ENCODE results near the gene MAIP1. TPM values are rescaled to one million over a fixed set of nuclear protein-coding genes. Genes with fewer than 3 reads are reported as not detected.

MAIP1 gene
- total RNA-seq, 1 experiment from 2014 or later: 32.3 TPM

- no peak overlapping the region for H4K91ac ChIP-seq (ENCODE audit: insufficient read length, low read depth, low read length)
- no peaks in the 10 kb centered on the region for H3K9me3 ChIP-seq (ENCODE audit: control insufficient read depth, low read depth, low read length)
- peaks cover 3% of the 10 kb centered on the region; the same call in 1 of the 2 replicates for H3K79me2 ChIP-seq (ENCODE audit: insufficient read depth, low read length)
- no peak overlapping the region for H2BK12ac ChIP-seq (ENCODE audit: insufficient read length, low read depth, low read length)
- no peak overlapping the region for H2AK5ac ChIP-seq (ENCODE audit: insufficient read length, low read length)
- H2AFZ ChIP-seq (ENCODE audit: low read length): no peak overlapping the region
- no peak overlapping the region for H3K4ac ChIP-seq (ENCODE audit: low read depth, low read length)
- no peak overlapping the region for H2BK20ac ChIP-seq (ENCODE audit: low read depth, low read length, poor library complexity, severe bottlenecking)
- H3K23ac ChIP-seq (ENCODE audit: insufficient read length, low read depth, low read length): no peak overlapping the region
- no peaks in the 10 kb centered on the region for H3K27me3 Mint-ChIP-seq (ENCODE audit: low read depth)
- H3K14ac ChIP-seq (ENCODE audit: insufficient read depth, low read length): no peak overlapping the region
- H2BK5ac ChIP-seq (ENCODE audit: insufficient read length, low read length): no peak overlapping the region
- no peak overlapping the region for H3K18ac ChIP-seq (ENCODE audit: insufficient read length, low read depth, low read length)
- no peak overlapping the region for H3T11ph ChIP-seq (ENCODE audit: low read length)
- H3K56ac ChIP-seq (ENCODE audit: insufficient read length, low read depth, low read length): no peak overlapping the region
- no peak overlapping the region for H3K27ac ChIP-seq (ENCODE audit: insufficient read length, low read depth, low read length)
- H3K79me1 ChIP-seq (ENCODE audit: insufficient read depth, low read depth, low read length, poor library complexity, severe bottlenecking): peaks cover 2% of the 10 kb centered on the region
- no peak overlapping the region for H2BK120ac ChIP-seq (ENCODE audit: low read depth, low read length, poor library complexity, severe bottlenecking)
- no CpG with 5 or more reads among the region's 1 CpG for WGBS (ENCODE audit: extremely low coverage, insufficient read length, low lambda C conversion rate)
- no peak overlapping the region for H2BK15ac ChIP-seq (ENCODE audit: low read depth, low read length)
- TF ChIP-seq CTCF (conservative IDR thresholded peaks at IDR 0.05): no peak
- H4K5ac ChIP-seq (ENCODE audit: insufficient read length, low read depth, low read length): no peak overlapping the region
- H4K20me1 ChIP-seq (ENCODE audit: control insufficient read depth, insufficient read depth, insufficient read length): no peaks in the 10 kb centered on the region
- no peaks in the 10 kb centered on the region for H3K4me1 ChIP-seq (ENCODE audit: insufficient read depth, low read length)
- H3K23me2 ChIP-seq (ENCODE audit: insufficient read length, low read depth, low read length, poor library complexity, severe bottlenecking): no peaks in the 10 kb centered on the region
- peaks cover 13 to 42% (median 42%) of the 10 kb centered on the region in 3 experiments; a peak in 6 of 7 replicates for H3K36me3 Mint-ChIP-seq (ENCODE audit: insufficient read depth in 1 of 3, low read depth in 3 of 3)
- no peak overlapping the region for H3K4me2 ChIP-seq (ENCODE audit: insufficient read depth, insufficient read length, low read length)
- H3K4me3 Mint-ChIP-seq: no peak overlapping the region
- no peaks in the 10 kb centered on the region for H3K27me3 ChIP-seq (ENCODE audit: insufficient read depth, low read length)
- H3K9me3 Mint-ChIP-seq: no peaks in the 10 kb centered on the region
- peaks cover 33 to 39% of the 10 kb centered on the region in 2 experiments for H3K4me1 Mint-ChIP-seq
- no peak overlapping the region for H4K8ac ChIP-seq (replicated peaks; ENCODE audit: insufficient read length, low read depth, low read length)
- no peak for DNase-seq
- H3K27ac Mint-ChIP-seq: peak overlapping the region in 1 of 3 experiments; percentile 90; a peak in 2 of 7 replicates
- H3K9ac ChIP-seq (ENCODE audit: extremely low read depth, insufficient read length, low read length): no peak overlapping the region
Observed at GRCh38 chr2:199926806-199927205, 28.6 kb upstream of the MAIP1 start.
